Fibroblast of lung (primary cell): ENCODE measurements around the gene KRTAP4-12.
"Not testable (repeated sequence)": the region's sequence is repeated elsewhere in the genome, so short reads cannot be mapped to it uniquely, and the experiment has no call there.

Experiments
- CTCF ChIP-seq, 2 donors: IDR thresholded peaks in 1 of 2; conservative IDR thresholded peaks in 1 of 2; 1 replicate in 1 of 2; 2 replicates in 1 of 2; pipeline ENCODE4 v1.5.1; 2011 to 2012; ENCODE audit warnings: low read length in 2 of 2, control low read depth in 1 of 2, inconsistent platforms in 1 of 2, low read depth in 1 of 2, mild to moderate bottlenecking in 1 of 2
- EZH2 ChIP-seq: IDR thresholded peaks from 2 replicates; pipeline ENCODE4 v1.5.1; 2012; ENCODE audit warnings: low read length, control low read depth, mild to moderate bottlenecking; ENCODE audit errors: missing control alignments

- TF ChIP-seq CTCF (conservative IDR thresholded peaks at IDR 0.05 in 1 of 2, IDR thresholded peaks at IDR 0.05 in 1 of 2; ENCODE audit: low read depth in 1 of 2, low read length in 2 of 2); EZH2: not testable (repeated sequence)
These were observed 18.6 kb downstream of the KRTAP4-12 start, which contains the start of gene KRTAP4-9 for GRCh38 chr17:41105347-41105746.
